Tibial nerve (tissue), 4 donors: ENCODE data around the gene IBSP. TPM values are rescaled to one million over a fixed set of nuclear protein-coding genes. Genes with fewer than 3 reads are reported as not detected.

Source experiments
- DNase-seq, 2 donors: peaks; one replicate each; pipeline ENCODE4 v3.0.0-alpha.2; 2019; ENCODE audit warnings: low spot score in 2 of 2
- H3K27ac ChIP-seq, 4 donors: fragments of 200-600 bp; sonication (generic) in 3 of 4; one replicate each; pipeline ENCODE4 v1.5.1; 2017 to 2019; ENCODE audit warnings: mild to moderate bottlenecking in 1 of 4
- H3K27me3 ChIP-seq, 2 donors: fragments of 200-600 bp; sonication (generic) in 1 of 2; one replicate each; pipeline versions ENCODE4 v1.5.1 to v1.6.0; 2017 to 2019
- H3K36me3 ChIP-seq, 3 donors: fragments of 200-600 bp; sonication (generic); one replicate each; pipeline ENCODE4 v1.5.1; 2018 to 2019
- H3K4me1 ChIP-seq, 4 donors: fragments of 200-600 bp; sonication (generic) in 3 of 4; one replicate each; pipeline ENCODE4 v1.5.1; 2017 to 2019
- H3K4me3 ChIP-seq, 4 donors: fragments of 200-600 bp; sonication (generic) in 3 of 4; one replicate each; pipeline ENCODE4 v1.5.1; 2017 to 2019; ENCODE audit warnings: mild to moderate bottlenecking in 1 of 4, moderate library complexity in 1 of 4
- H3K9me3 ChIP-seq, 4 donors: fragments of 200-600 bp; sonication (generic) in 3 of 4; one replicate each; pipeline ENCODE4 v1.5.1; 2017 to 2019
- CTCF ChIP-seq, 5 experiments: fragments of 200-600 bp in 3 of 5; fragments of 450-650 bp in 2 of 5; sonication (generic) in 3 of 5; IDR thresholded peaks; one replicate each; pipeline ENCODE4 v1.5.1; 2016 to 2019; ENCODE audit warnings: antibody characterized with exemption in 5 of 5, mild to moderate bottlenecking in 3 of 5, moderate library complexity in 2 of 5
- EP300 ChIP-seq, 2 donors: sonication (generic); formaldehyde crosslinking; IDR thresholded peaks; one replicate each; pipeline ENCODE4 v1.6.1; 2017; ENCODE audit warnings: antibody characterized with exemption in 2 of 2, mild to moderate bottlenecking in 1 of 2
- POLR2A ChIP-seq, 2 donors: fragments of 450-650 bp; IDR thresholded peaks; one replicate each; pipeline ENCODE4 v1.6.1; 2017; ENCODE audit warnings: antibody characterized with exemption in 2 of 2, mild to moderate bottlenecking in 2 of 2, moderate library complexity in 2 of 2
- WGBS, 2 donors: methylation state at CpG; one replicate each; pipeline ENCODE4 v1.1.5; 2018; 5-methylcytosine and 5-hydroxymethylcytosine counted together
- total RNA-seq, 4 donors: library from RNA; depleted of rRNA; stranded (reverse); fragments of >200 nt; gene quantifications; one replicate each; pipeline ENCODE4 v1.1.0, GENCODE V29; 2016

IBSP gene, protein sequence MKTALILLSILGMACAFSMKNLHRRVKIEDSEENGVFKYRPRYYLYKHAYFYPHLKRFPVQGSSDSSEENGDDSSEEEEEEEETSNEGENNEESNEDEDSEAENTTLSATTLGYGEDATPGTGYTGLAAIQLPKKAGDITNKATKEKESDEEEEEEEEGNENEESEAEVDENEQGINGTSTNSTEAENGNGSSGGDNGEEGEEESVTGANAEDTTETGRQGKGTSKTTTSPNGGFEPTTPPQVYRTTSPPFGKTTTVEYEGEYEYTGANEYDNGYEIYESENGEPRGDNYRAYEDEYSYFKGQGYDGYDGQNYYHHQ
- total RNA-seq: not detected

DNA sequence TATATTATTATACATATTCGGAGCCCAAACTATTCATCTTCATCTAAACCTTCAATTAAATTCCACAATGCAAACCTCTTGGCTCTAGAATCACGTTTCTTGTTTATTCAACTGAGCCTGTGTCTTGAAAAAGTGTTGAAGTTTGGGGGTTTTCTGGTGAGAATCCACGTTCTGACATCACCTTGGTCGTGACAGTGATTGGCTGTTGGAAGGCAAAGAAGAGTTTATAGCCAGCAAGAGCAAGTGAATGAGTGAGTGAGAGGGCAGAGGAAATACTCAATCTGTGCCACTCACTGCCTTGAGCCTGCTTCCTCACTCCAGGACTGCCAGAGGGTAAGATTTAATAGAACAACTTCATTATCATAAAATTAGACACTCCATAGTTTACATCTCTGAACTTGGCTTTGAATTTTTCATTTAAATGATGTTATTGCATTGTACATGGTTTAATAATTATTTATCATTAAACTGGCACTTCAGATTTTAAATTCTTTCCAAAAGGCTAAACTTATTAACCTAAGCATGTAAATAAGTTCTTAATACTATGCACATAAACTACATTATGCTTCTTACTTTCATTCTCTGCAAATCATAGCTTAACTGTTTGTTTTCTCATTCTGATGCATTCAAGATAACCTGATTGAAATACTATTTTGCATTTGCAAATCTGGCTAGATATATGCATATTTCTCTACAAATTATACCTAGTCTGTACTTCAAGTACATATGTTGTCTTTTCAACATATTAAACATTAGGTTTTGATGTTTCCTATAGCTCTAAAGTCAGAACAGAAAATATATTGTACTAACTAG is at the start of gene IBSP:
TSS of gene IBSP (plus strand) at position 254 of the 813 bp plus-strand sequence. CDS start 2,808 bp downstream, outside the sequence.
- DNase-seq: no peak
- Histone ChIP-seq H3K36me3 (no peaks in the 10 kb centered on the region), H3K4me1 (no peaks in the 10 kb centered on the region), H3K27ac (no peak within 1 kb of the TSS), H3K9me3 (no peaks in the 10 kb centered on the region), H3K4me3 (no peak within 1 kb of the TSS), H3K27me3 (no peaks in the 10 kb centered on the region)
- WGBS, 2 donors: 53 to 63% methylated on average over 4 of the region's 4 CpGs
- TF ChIP-seq POLR2A (IDR thresholded peaks at IDR 0.05) (no peak), CTCF (IDR thresholded peaks at IDR 0.05) (no peak), EP300 (IDR thresholded peaks at IDR 0.05) (no peak)

DNA sequence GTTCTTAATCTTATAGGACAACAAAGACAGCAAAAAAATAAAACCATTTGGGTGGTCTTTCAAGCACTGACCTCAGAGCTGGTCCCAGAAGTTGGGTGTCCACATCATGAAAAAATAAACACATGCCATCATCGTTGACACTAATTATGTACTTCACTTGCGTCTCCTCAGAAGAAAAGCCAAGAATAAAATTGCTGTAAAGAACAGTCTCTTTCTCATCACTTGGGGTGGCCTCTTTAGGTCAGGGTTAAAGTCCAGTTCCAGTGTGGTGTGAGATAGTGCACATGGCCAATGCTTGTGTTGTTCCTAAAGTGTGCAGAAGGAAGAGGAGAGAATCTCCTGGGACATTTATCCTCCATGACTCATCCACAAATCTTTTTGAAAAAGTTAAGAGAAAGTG is 49.5 kb upstream of the IBSP start:
- TF ChIP-seq POLR2A (IDR thresholded peaks at IDR 0.05) (no peak), CTCF (IDR thresholded peaks at IDR 0.05) (no peak), EP300 (IDR thresholded peaks at IDR 0.05) (no peak)
- Histone ChIP-seq H3K36me3 (no peaks in the 10 kb centered on the region), H3K4me3 (no peak overlapping the region), H3K4me1 (no peaks in the 10 kb centered on the region), H3K27ac (no peak overlapping the region), H3K9me3 (peaks cover 0 to 5% (median 0%) of the 10 kb centered on the region in 4 donors), H3K27me3 (no peaks in the 10 kb centered on the region)
- no peak for DNase-seq
- 23 to 26% methylated on average over 2 of the region's 2 CpGs for WGBS, 2 donors

- 50 to 62% methylated on average over 2 of the region's 2 CpGs for WGBS, 2 donors
- Histone ChIP-seq H3K27ac (no peak overlapping the region), H3K27me3 (no peaks in the 10 kb centered on the region), H3K4me1 (no peaks in the 10 kb centered on the region), H3K4me3 (no peak overlapping the region), H3K9me3 (peaks cover 0 to 4% (median 0%) of the 10 kb centered on the region in 4 donors), H3K36me3 (no peaks in the 10 kb centered on the region)
- no peak for TF ChIP-seq EP300 (IDR thresholded peaks at IDR 0.05)
- no peak for TF ChIP-seq POLR2A (IDR thresholded peaks at IDR 0.05)
- TF ChIP-seq CTCF (IDR thresholded peaks at IDR 0.05): no peak
- DNase-seq: no peak
Measured at GRCh38 chr4:87758270-87758669, 41.1 kb upstream of the IBSP start.

DNA sequence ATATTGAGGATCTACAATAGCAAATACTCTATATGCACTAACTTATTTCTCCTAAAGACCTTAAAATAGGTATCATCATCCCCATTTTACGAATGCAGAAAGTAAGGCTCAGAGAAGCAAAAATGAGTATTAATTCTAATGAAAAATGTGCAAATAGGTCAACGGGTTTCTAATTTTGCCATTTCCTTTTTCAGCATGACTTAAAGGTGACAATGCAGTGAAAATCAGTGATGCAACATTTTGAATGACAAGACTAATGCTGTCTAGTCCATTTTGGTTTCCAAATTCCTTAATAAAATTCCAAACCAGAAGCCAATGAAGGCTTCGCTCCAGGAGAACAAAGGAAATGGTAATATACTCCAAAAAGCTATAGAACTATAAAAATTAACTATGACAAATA is 37.0 kb upstream of the IBSP start:
- no peak for DNase-seq
- Histone ChIP-seq H3K36me3 (no peaks in the 10 kb centered on the region), H3K27ac (no peak overlapping the region), H3K9me3 (no peaks in the 10 kb centered on the region), H3K4me1 (no peaks in the 10 kb centered on the region), H3K4me3 (no peak overlapping the region), H3K27me3 (no peaks in the 10 kb centered on the region)
- TF ChIP-seq EP300 (IDR thresholded peaks at IDR 0.05) (no peak), CTCF (IDR thresholded peaks at IDR 0.05) (no peak)
- 83 to 93% methylated on average over 3 of the region's 3 CpGs for WGBS, 2 donors

DNA sequence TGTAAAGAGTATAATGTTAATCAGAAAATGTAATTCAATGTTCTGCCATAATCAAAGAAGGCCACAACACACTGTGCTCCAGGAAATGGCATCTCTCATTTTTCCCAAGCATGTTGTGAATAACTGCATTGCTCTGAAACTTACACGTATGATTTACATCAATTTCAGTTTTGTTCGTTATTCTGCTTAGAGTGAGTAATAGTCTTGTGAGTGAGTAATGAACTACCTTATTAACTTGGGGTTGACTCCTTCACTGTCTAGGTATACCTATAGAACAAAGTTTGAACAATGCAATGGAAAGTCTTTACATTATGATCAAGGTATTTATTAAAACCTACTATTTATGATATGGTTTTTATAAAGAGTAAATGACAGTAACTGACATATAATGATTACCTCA is 17.8 kb upstream of the IBSP start:
- no peaks in the 10 kb centered on the region for H3K4me1 ChIP-seq
- no peak overlapping the region for H3K27ac ChIP-seq
- no peaks in the 10 kb centered on the region for H3K36me3 ChIP-seq
- no peaks in the 10 kb centered on the region for H3K9me3 ChIP-seq
- no peak for DNase-seq
- 77 to 78% methylated on average over 2 of the region's 2 CpGs for WGBS, 2 donors
- H3K27me3 ChIP-seq: no peaks in the 10 kb centered on the region
- no peak overlapping the region for H3K4me3 ChIP-seq
- no peak for TF ChIP-seq CTCF (IDR thresholded peaks at IDR 0.05)
